RPMI7951 (cell line): ENCODE measurements around the gene ATXN2. TPM values are rescaled to one million over a fixed set of nuclear protein-coding genes. Genes with fewer than 3 reads are reported as not detected.
"Not testable (repeated sequence)": the region's sequence is repeated elsewhere in the genome, so short reads cannot be mapped to it uniquely, and the experiment has no call there.

Experiments
- DNase-seq: peaks from one replicate; pipeline ENCODE4 v3.0.0-alpha.2; 2012; ENCODE audit warnings: low read depth
- total RNA-seq: library from RNA; depleted of rRNA; stranded (reverse); fragments of >200 nt; shearing (Covaris generic); gene quantifications from 2 replicates; pipeline ENCODE4 v1.2.3, GENCODE V29; 2014

The ATXN2 gene
- total RNA-seq, 1 experiment from 2014 or later = 11.2 TPM

- DNase-seq = no peak
These were observed 92.9 kb downstream of the ATXN2 start for GRCh38 chr12:111506260-111506659.

- no peak for DNase-seq
These were observed 93.5 kb downstream of the ATXN2 start for GRCh38 chr12:111505601-111506036.

- no peak for DNase-seq
These were observed 96.0 kb downstream of the ATXN2 start for GRCh38 chr12:111503116-111503515.

GRCh38 chr12:111494676-111495075 is 104.4 kb downstream of the ATXN2 start:
- DNase-seq = no peak

GRCh38 chr12:111492979-111493378 is 106.1 kb downstream of the ATXN2 start:
- peak; percentile 69 for DNase-seq

- no peak for DNase-seq
These were observed 110.3 kb downstream of the ATXN2 start for GRCh38 chr12:111488798-111489197.

- DNase-seq = no peak
These were observed 110.8 kb downstream of the ATXN2 start for GRCh38 chr12:111488271-111488670.

GRCh38 chr12:111482462-111482861 is 116.7 kb downstream of the ATXN2 start:
- DNase-seq = no peak

- DNase-seq = no peak
These were observed 127.9 kb downstream of the ATXN2 start for GRCh38 chr12:111471236-111471635.

- DNase-seq = no peak
These were observed 129.7 kb downstream of the ATXN2 start for GRCh38 chr12:111469401-111469800.

GRCh38 chr12:111467857-111468241 is 131.3 kb downstream of the ATXN2 start:
- DNase-seq = no peak

- DNase-seq = no peak
These were observed 131.8 kb downstream of the ATXN2 start for GRCh38 chr12:111467092-111467856.

GRCh38 chr12:111462210-111462769 is 136.8 kb downstream of the ATXN2 start:
- DNase-seq = no peak

- DNase-seq = not testable (repeated sequence)
These were observed 139.0 kb downstream of the ATXN2 start for GRCh38 chr12:111460111-111460510.

GRCh38 chr12:111458546-111459172 is 140.5 kb downstream of the ATXN2 start:
- no peak for DNase-seq

GRCh38 chr12:111457577-111457976 is 141.5 kb downstream of the ATXN2 start:
- DNase-seq = no peak

- no peak for DNase-seq
These were observed 142.0 kb downstream of the ATXN2 start for GRCh38 chr12:111457071-111457470.

- DNase-seq = peak; percentile 73
These were observed 143.4 kb downstream of the ATXN2 start for GRCh38 chr12:111455448-111456320.

GRCh38 chr12:111454716-111455447 is 144.2 kb downstream of the ATXN2 start:
- no peak for DNase-seq

GRCh38 chr12:111454311-111454710 is 144.8 kb downstream of the ATXN2 start:
- no peak for DNase-seq
